GM12878 (cell line): ENCODE data around the gene ODAD4. TPM values are rescaled to one million over a fixed set of nuclear protein-coding genes. Genes with fewer than 3 reads are reported as not detected.

Experiments used
- ATAC-seq: fragments of 200-7000 bp; cut with Tn5 transposase; 3 replicates; pipeline ENCODE4 v1.9.1; 2020; ENCODE audit warnings: mild to moderate bottlenecking, moderate library complexity
- BruUV-seq: library from RNA; stranded (reverse); fragments of 400-500 nt; replicated peaks from 2 replicates; lab custom pipeline; 2021; lab: Mats Ljungman, UMichigan
- CTCF ChIA-PET: fragments of 300-600 bp; sonication (Branson Sonifier 250); formaldehyde crosslinking; extraction: SDS; loops from one replicate; lab custom pipeline; 2021; ENCODE audit warnings: inconsistent platforms; lab: Yijun Ruan, JAX
- POLR2A ChIA-PET: fragments of 350-600 bp; formaldehyde crosslinking; extraction: SDS; loops from one replicate; lab custom pipeline; 2021; ENCODE audit warnings: inconsistent platforms; lab: Charles Lee
- RAD21 ChIA-PET: fragments of 300-600 bp; sonication (Branson Sonifier 250); formaldehyde crosslinking; loops from one replicate; lab custom pipeline; 2023; ENCODE audit warnings: antibody characterized with exemption; ENCODE audit not compliant: unreplicated experiment; lab: Charles Lee
- SMC1A ChIA-PET: fragments of 300-600 bp; sonication (Branson Sonifier 250); formaldehyde crosslinking; loops from one replicate; lab custom pipeline; 2023; ENCODE audit not compliant: unreplicated experiment, uncharacterized antibody; lab: Charles Lee
- DNase-seq: peaks from one replicate; pipeline ENCODE4 v3.0.0-alpha.2; 2011; ENCODE audit warnings: low read depth, low spot score
- FAIRE-seq: peaks from 3 replicates; lab custom pipeline; 2011; peaks lifted over from hg19 to GRCh38; lab: Jason Lieb, UNC
- H2AFZ ChIP-seq: 2 replicates; pipeline ENCODE4 v1.6.0; 2011; ENCODE audit warnings: low read depth, low read length, control low read depth; ENCODE audit not compliant: control insufficient read depth
- H3K27ac ChIP-seq: 2 replicates; pipeline ENCODE4 v1.5.1; 2011; ENCODE audit warnings: control low read depth; ENCODE audit not compliant: control insufficient read depth, insufficient read depth
- H3K27me3 ChIP-seq, 2 experiments: replicated peaks in 1 of 2; 2 replicates each; pipeline versions ENCODE4 v1.6.0 to v1.6.1; 2011; ENCODE audit warnings: low read length in 1 of 2; ENCODE audit not compliant: control insufficient read depth in 2 of 2, insufficient read depth in 2 of 2
- H3K36me3 ChIP-seq, 2 experiments: 2 replicates each; pipeline ENCODE4 v1.5.1; 2011; ENCODE audit warnings: low read length in 1 of 2; ENCODE audit not compliant: control insufficient read depth in 2 of 2, insufficient read depth in 2 of 2
- H3K4me1 ChIP-seq: 2 replicates; pipeline ENCODE4 v1.6.1; 2011; ENCODE audit warnings: mild to moderate bottlenecking, low read length, moderate library complexity, mixed read lengths; ENCODE audit not compliant: control insufficient read depth, insufficient read depth
- H3K4me2 ChIP-seq: 2 replicates; pipeline ENCODE4 v1.6.0; 2011; ENCODE audit warnings: control low read depth; ENCODE audit not compliant: control insufficient read depth, insufficient read depth
- H3K4me3 ChIP-seq: fragments of 200-600 bp; sonication (generic); 2 replicates; pipeline ENCODE4 v1.5.1; 2016
- H3K79me2 ChIP-seq: 2 replicates; pipeline ENCODE4 v1.6.0; 2011; ENCODE audit warnings: low read length; ENCODE audit not compliant: control insufficient read depth, insufficient read depth
- H3K9ac ChIP-seq: 2 replicates; pipeline ENCODE4 v1.8.0; 2011; ENCODE audit warnings: low read length, control low read depth, mixed read lengths; ENCODE audit not compliant: control insufficient read depth, insufficient read depth
- H3K9me3 ChIP-seq: replicated peaks from 3 replicates; pipeline ENCODE4 v1.5.1; 2011; ENCODE audit warnings: mild to moderate bottlenecking, low read length; ENCODE audit not compliant: control insufficient read depth, insufficient read depth
- H4K20me1 ChIP-seq: 2 replicates; pipeline ENCODE4 v1.6.0; 2011; ENCODE audit not compliant: control insufficient read depth, insufficient read depth
- ASH2L ChIP-seq: fragments of 300-600, 200-600 bp; sonication (generic); IDR thresholded peaks from 2 replicates; pipeline ENCODE4 v1.6.1; 2017; ENCODE audit warnings: low read depth, mild to moderate bottlenecking, borderline replicate concordance
- EP300 ChIP-seq, 2 experiments: fragments of 150-350 bp in 1 of 2; IDR thresholded peaks; 2 replicates each; pipeline ENCODE4 v1.6.1; 2011 to 2012; ENCODE audit warnings: low read depth in 2 of 2, low read length in 2 of 2, borderline replicate concordance in 1 of 2, improper control_type of control experiment in 1 of 2, inconsistent platforms in 1 of 2; ENCODE audit not compliant: control insufficient read depth in 1 of 2
- HDGF ChIP-seq: fragments of 450-650 bp; IDR thresholded peaks from 2 replicates; pipeline ENCODE4 v1.6.1; 2016; ENCODE audit warnings: antibody characterized with exemption
- MLLT1 ChIP-seq: fragments of 450-650 bp; IDR thresholded peaks from 2 replicates; pipeline ENCODE4 v1.6.1; 2016; ENCODE audit warnings: mild to moderate bottlenecking
- NRF1 ChIP-seq: conservative IDR thresholded peaks from 2 replicates; pipeline ENCODE4 v1.6.1; 2011; ENCODE audit warnings: mild to moderate bottlenecking, low read depth, low read length, improper control_type of control experiment
- POU2F2 ChIP-seq: IDR thresholded peaks from 3 replicates; pipeline ENCODE4 v1.6.1; 2011; ENCODE audit warnings: low read depth, mild to moderate bottlenecking, low read length, borderline replicate concordance
- REST ChIP-seq: IDR thresholded peaks from 2 replicates; pipeline ENCODE4 v1.6.1; 2012; ENCODE audit warnings: mild to moderate bottlenecking, low read depth, low read length
- SMAD1 ChIP-seq: fragments of 450-650 bp; IDR thresholded peaks from 2 replicates; pipeline ENCODE4 v1.6.1; 2018; ENCODE audit warnings: mild to moderate bottlenecking, low read depth; ENCODE audit not compliant: partially characterized antibody
- SMARCA5 ChIP-seq: fragments of 450-650 bp; IDR thresholded peaks from 2 replicates; pipeline ENCODE4 v1.6.1; 2017; ENCODE audit warnings: mild to moderate bottlenecking
- STAT1 ChIP-seq: fragments of 450-650 bp; conservative IDR thresholded peaks from 2 replicates; pipeline ENCODE4 v1.6.1; 2014; ENCODE audit warnings: antibody characterized with exemption, mild to moderate bottlenecking
- TCF3 ChIP-seq: IDR thresholded peaks from 2 replicates; pipeline ENCODE4 v1.6.1; 2012; ENCODE audit warnings: low read depth, mild to moderate bottlenecking, low read length, borderline replicate concordance; ENCODE audit not compliant: insufficient read depth
- ZNF24 ChIP-seq: fragments of 450-650 bp; IDR thresholded peaks from 2 replicates; pipeline ENCODE4 v1.6.1; 2017; ENCODE audit warnings: antibody characterized with exemption, mild to moderate bottlenecking
- ZNF687 ChIP-seq: fragments of 450-650 bp; IDR thresholded peaks from 2 replicates; pipeline ENCODE4 v1.6.1; 2017; ENCODE audit warnings: mild to moderate bottlenecking, moderate library complexity
- WGBS: methylation state at CpG from one replicate; pipeline ENCODE4 v1.1.6; 2016; ENCODE audit warnings: low lambda C conversion rate; ENCODE audit not compliant: insufficient replicate concordance, insufficient coverage; ENCODE audit errors: missing lambda C conversion rate; 5-methylcytosine and 5-hydroxymethylcytosine counted together
- in situ Hi-C: fragments of 300-500 bp; cut with MboI; formaldehyde crosslinking; loops from 9 replicates; pipeline ENCODE4 v1.14.3; 2018; ENCODE audit warnings: mixed read lengths
- intact Hi-C: fragments of 100-400 bp; cut with micrococcal nuclease; formaldehyde crosslinking; loops from one replicate; pipeline ENCODE4 v1.14.2; 2022; ENCODE audit not compliant: unreplicated experiment
- polyA plus RNA-seq, 11 experiments: library from polyadenylated mRNA; depleted of rRNA in 4 of 11; unstranded in 6 of 11; stranded (reverse) in 5 of 11; fragments of >200 nt; fragmentation: Nextera tagmentation in 4 of 11; fragmentation: Illumina TruSeq in 1 of 11; extraction: Ambion mirVana in 4 of 11; extraction: Trizol in 1 of 11; gene quantifications; 1 replicate in 1 of 11; 2 replicates in 10 of 11; pipeline versions ENCODE4 v1.2.1 to v1.2.3, GENCODE V29; 2011 to 2016; ENCODE audit warnings: inconsistent platforms in 2 of 11, missing spikeins in 2 of 11, low read depth in 1 of 11
- total RNA-seq, 4 experiments: library from RNA; depleted of rRNA in 3 of 4; stranded (reverse); fragments of >200 nt in 3 of 4; fragmentation: Illumina TruSeq in 1 of 4; extraction: Trizol in 1 of 4; gene quantifications; 2 replicates each; pipeline versions ENCODE4 v1.2.1 to v1.2.3, GENCODE V29; 2013 to 2021

Gene ODAD4
- total and polyA plus RNA-seq, 10 of the 15 experiments (the other 5 are each of a cell fraction or from before 2014, with no cell fraction given) = 0.10 to 0.73 (median 0.35) TPM

- DNase-seq (no peak), FAIRE-seq (no peak), ATAC-seq (no peak)
- Histone ChIP-seq H3K9me3 (no peaks in the 10 kb centered on the region), H3K36me3 (peaks cover 14 to 17% of the 10 kb centered on the region in 2 experiments), H3K27ac (no peak overlapping the region), H3K79me2 (peaks cover 59% of the 10 kb centered on the region), H4K20me1 (peaks cover 9% of the 10 kb centered on the region; the same call in 1 of the 2 replicates), H3K27me3 (no peaks in the 10 kb centered on the region), H3K9ac (no peak overlapping the region), H2AFZ (no peak overlapping the region), H3K4me2 (peak overlapping the region; percentile 51), H3K4me3 (peak overlapping the region; percentile 49; the same call in 1 of the 2 replicates), H3K4me1 (peaks cover 19% of the 10 kb centered on the region)
- in situ Hi-C loops = no loop called here
- intact Hi-C loops = no loop called here
- RAD21 ChIA-PET = no interaction called here
- CTCF ChIA-PET = interaction anchor here (0.6 kb wide), 1 partner anchor 27 kb away, joined by 3 read pairs; no protein-coding TSS in a partner anchor
- POLR2A ChIA-PET = interaction anchor here (0.9 kb wide), 1 partner anchor 156 kb away, joined by 3 read pairs; no protein-coding TSS in a partner anchor
- SMC1A ChIA-PET = interaction anchor here (0.7 to 2.9 kb wide), 2 partner anchors 17 to 23 kb away, joined by 4 to 9 read pairs; no protein-coding TSS in a partner anchor
- 5% methylated on average over 2 of the region's 2 CpGs for WGBS
- no TSS peak for BruUV-seq
- TF ChIP-seq REST (no peak), POU2F2 (no peak), ZNF24 (no peak), NRF1 (no peak), TCF3 (no peak), SMAD1 (no peak), ASH2L (no peak), MLLT1 (no peak), EP300 (IDR thresholded peaks at IDR 0.05; ENCODE audit: borderline replicate concordance in 1 of 2, control insufficient read depth in 1 of 2, low read depth in 2 of 2, low read length in 2 of 2) (no peak), HDGF (no peak), ZNF687 (no peak), SMARCA5 (no peak), STAT1 (no peak)
Measured at GRCh38 chr17:41915566-41915965, 14.9 kb upstream of the ODAD4 start.
